HepG2 (cell line): ENCODE results near the gene RASA2. TPM values are rescaled to one million over a fixed set of nuclear protein-coding genes. Genes with fewer than 3 reads are reported as not detected.
A peak's percentile ranks its signal among the peaks of the same experiment; 100 is the strongest.

Experiments used
- DMTF1 ChIP-seq: sonication (generic); formaldehyde crosslinking; IDR thresholded peaks from 2 replicates; pipeline ENCODE4 v1.4.0; 2020; ENCODE audit warnings: mild to moderate bottlenecking, missing genetic modification reagents
- FOXJ3 ChIP-seq: sonication (generic); formaldehyde crosslinking; IDR thresholded peaks from 2 replicates; pipeline ENCODE4 v1.4.0; 2020; ENCODE audit warnings: missing genetic modification reagents, mild to moderate bottlenecking, borderline replicate concordance
- FOXK2 ChIP-seq: fragments of 450-650 bp; IDR thresholded peaks from 2 replicates; pipeline ENCODE4 v1.6.1; 2016
- GATAD1 ChIP-seq: IDR thresholded peaks from 2 replicates; pipeline ENCODE4 v1.6.1; 2016; ENCODE audit warnings: missing genetic modification reagents, missing compliant biosample characterization
- KAT8 ChIP-seq: IDR thresholded peaks from 2 replicates; pipeline ENCODE4 v1.6.1; 2016; ENCODE audit warnings: missing genetic modification reagents, missing compliant biosample characterization
- MED1 ChIP-seq: sonication (generic); formaldehyde crosslinking; IDR thresholded peaks from 2 replicates; pipeline ENCODE4 v1.4.0; 2020; ENCODE audit warnings: missing genetic modification reagents
- MEIS2 ChIP-seq: sonication (generic); formaldehyde crosslinking; IDR thresholded peaks from 2 replicates; pipeline ENCODE4 v1.9.0; 2021; ENCODE audit warnings: mild to moderate bottlenecking, missing genetic modification reagents
- NFKB2 ChIP-seq: sonication (generic); formaldehyde crosslinking; IDR thresholded peaks from 2 replicates; pipeline ENCODE4 v1.4.0; 2020; ENCODE audit warnings: missing genetic modification reagents, borderline replicate concordance
- RFXAP ChIP-seq: sonication (generic); formaldehyde crosslinking; IDR thresholded peaks from 2 replicates; pipeline ENCODE4 v1.4.0; 2020; ENCODE audit warnings: missing genetic modification reagents, borderline replicate concordance
- SAP130 ChIP-seq: IDR thresholded peaks from 2 replicates; pipeline ENCODE4 v1.6.1; 2016; ENCODE audit warnings: low read depth
- TCF7 ChIP-seq: sonication (generic); IDR thresholded peaks from 2 replicates; pipeline ENCODE4 v1.6.1; 2016; ENCODE audit warnings: antibody characterized with exemption, low read depth
- ZBTB7A ChIP-seq: sonication (generic); formaldehyde crosslinking; IDR thresholded peaks from 2 replicates; pipeline ENCODE4 v1.8.0; 2022; ENCODE audit warnings: mild to moderate bottlenecking, missing genetic modification reagents
- ZNF180 ChIP-seq: sonication (generic); formaldehyde crosslinking; IDR thresholded peaks from 2 replicates; pipeline ENCODE4 v1.4.0; 2020; ENCODE audit warnings: low read depth, missing genetic modification reagents, borderline replicate concordance
- ZNF414 ChIP-seq: sonication (generic); formaldehyde crosslinking; IDR thresholded peaks from 2 replicates; pipeline ENCODE4 v1.5.0; 2020; ENCODE audit warnings: missing genetic modification reagents
- ZNF777 ChIP-seq: sonication (generic); formaldehyde crosslinking; IDR thresholded peaks from 2 replicates; pipeline ENCODE4 v1.4.0; 2020; ENCODE audit warnings: missing genetic modification reagents
- polyA plus RNA-seq, 8 experiments: library from polyadenylated mRNA; depleted of rRNA in 3 of 8; stranded (reverse) in 7 of 8; unstranded in 1 of 8; fragments of >200 nt; fragmentation: Illumina TruSeq in 4 of 8; extraction: Trizol in 4 of 8; gene quantifications; 2 replicates each; pipeline versions ENCODE4 v1.2.1 to v1.2.3, GENCODE V29; 2011 to 2016; ENCODE audit warnings: low read depth in 4 of 8, missing spikeins in 1 of 8, mixed read lengths in 1 of 8; ENCODE audit not compliant: insufficient read depth in 1 of 8
- total RNA-seq, 5 experiments: library from RNA; depleted of rRNA; stranded (reverse); fragments of >200 nt; fragmentation: Illumina TruSeq; extraction: Trizol; gene quantifications; 2 replicates each; pipeline ENCODE4 v1.2.3, GENCODE V29; 2016; ENCODE audit warnings: low read depth in 1 of 5
- TF ChIP-seq, protein P1 (sequence below): sonication (generic); formaldehyde crosslinking; conservative IDR thresholded peaks from 2 replicates; pipeline ENCODE4 v1.4.0; 2020; ENCODE audit warnings: mild to moderate bottlenecking, missing genetic modification reagents, moderate library complexity
- TF ChIP-seq, protein P2 (sequence below): sonication (generic); formaldehyde crosslinking; IDR thresholded peaks from 2 replicates; pipeline ENCODE4 v1.4.0; 2020; ENCODE audit warnings: missing genetic modification reagents, borderline replicate concordance
- TF ChIP-seq, protein P3 (sequence below): sonication (generic); formaldehyde crosslinking; IDR thresholded peaks from 2 replicates; pipeline ENCODE4 v1.9.0; 2022; ENCODE audit warnings: low read depth, missing genetic modification reagents

Gene RASA2
- total and polyA plus RNA-seq, 2 of the 13 experiments (the other 11 are each of a cell fraction or from before 2014, with no cell fraction given) = 5.4 to 8.5 TPM

GRCh38 chr3:141487521-141488252 lies 860 bp downstream of the RASA2 start (continued):
- TF ChIP-seq, protein P1, sequence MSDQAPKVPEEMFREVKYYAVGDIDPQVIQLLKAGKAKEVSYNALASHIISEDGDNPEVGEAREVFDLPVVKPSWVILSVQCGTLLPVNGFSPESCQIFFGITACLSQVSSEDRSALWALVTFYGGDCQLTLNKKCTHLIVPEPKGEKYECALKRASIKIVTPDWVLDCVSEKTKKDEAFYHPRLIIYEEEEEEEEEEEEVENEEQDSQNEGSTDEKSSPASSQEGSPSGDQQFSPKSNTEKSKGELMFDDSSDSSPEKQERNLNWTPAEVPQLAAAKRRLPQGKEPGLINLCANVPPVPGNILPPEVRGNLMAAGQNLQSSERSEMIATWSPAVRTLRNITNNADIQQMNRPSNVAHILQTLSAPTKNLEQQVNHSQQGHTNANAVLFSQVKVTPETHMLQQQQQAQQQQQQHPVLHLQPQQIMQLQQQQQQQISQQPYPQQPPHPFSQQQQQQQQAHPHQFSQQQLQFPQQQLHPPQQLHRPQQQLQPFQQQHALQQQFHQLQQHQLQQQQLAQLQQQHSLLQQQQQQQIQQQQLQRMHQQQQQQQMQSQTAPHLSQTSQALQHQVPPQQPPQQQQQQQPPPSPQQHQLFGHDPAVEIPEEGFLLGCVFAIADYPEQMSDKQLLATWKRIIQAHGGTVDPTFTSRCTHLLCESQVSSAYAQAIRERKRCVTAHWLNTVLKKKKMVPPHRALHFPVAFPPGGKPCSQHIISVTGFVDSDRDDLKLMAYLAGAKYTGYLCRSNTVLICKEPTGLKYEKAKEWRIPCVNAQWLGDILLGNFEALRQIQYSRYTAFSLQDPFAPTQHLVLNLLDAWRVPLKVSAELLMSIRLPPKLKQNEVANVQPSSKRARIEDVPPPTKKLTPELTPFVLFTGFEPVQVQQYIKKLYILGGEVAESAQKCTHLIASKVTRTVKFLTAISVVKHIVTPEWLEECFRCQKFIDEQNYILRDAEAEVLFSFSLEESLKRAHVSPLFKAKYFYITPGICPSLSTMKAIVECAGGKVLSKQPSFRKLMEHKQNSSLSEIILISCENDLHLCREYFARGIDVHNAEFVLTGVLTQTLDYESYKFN (CRISPR knock-in tag) = 0 out of 2 replicates have a peak, but pooled peaks have one; percentile 11
- TF ChIP-seq ZNF777 = peak; percentile 88
- TF ChIP-seq DMTF1 (CRISPR knock-in tag) = no peak
- no peak for TF ChIP-seq ZBTB7A (CRISPR knock-in tag)
- 0 out of 2 replicates have a peak, but pooled peaks have one; percentile 39 for TF ChIP-seq FOXJ3 (CRISPR knock-in tag)
- no peak for TF ChIP-seq TCF7
- TF ChIP-seq GATAD1 (CRISPR knock-in tag) = peak; percentile 23; the same call in 1 of the 2 replicates
- TF ChIP-seq MEIS2 (CRISPR knock-in tag) = 0 out of 2 replicates have a peak, but pooled peaks have one; percentile 73
- TF ChIP-seq FOXK2 = no peak
- TF ChIP-seq, protein P2, sequence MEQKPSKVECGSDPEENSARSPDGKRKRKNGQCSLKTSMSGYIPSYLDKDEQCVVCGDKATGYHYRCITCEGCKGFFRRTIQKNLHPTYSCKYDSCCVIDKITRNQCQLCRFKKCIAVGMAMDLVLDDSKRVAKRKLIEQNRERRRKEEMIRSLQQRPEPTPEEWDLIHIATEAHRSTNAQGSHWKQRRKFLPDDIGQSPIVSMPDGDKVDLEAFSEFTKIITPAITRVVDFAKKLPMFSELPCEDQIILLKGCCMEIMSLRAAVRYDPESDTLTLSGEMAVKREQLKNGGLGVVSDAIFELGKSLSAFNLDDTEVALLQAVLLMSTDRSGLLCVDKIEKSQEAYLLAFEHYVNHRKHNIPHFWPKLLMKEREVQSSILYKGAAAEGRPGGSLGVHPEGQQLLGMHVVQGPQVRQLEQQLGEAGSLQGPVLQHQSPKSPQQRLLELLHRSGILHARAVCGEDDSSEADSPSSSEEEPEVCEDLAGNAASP (CRISPR knock-in tag) = 0 out of 2 replicates have a peak, but pooled peaks have one; percentile 26
- TF ChIP-seq KAT8 = no peak
- peak; percentile 68 for TF ChIP-seq MED1 (CRISPR knock-in tag)
- TF ChIP-seq SAP130 (CRISPR knock-in tag) = peak; percentile 71
- TF ChIP-seq, protein P3, sequence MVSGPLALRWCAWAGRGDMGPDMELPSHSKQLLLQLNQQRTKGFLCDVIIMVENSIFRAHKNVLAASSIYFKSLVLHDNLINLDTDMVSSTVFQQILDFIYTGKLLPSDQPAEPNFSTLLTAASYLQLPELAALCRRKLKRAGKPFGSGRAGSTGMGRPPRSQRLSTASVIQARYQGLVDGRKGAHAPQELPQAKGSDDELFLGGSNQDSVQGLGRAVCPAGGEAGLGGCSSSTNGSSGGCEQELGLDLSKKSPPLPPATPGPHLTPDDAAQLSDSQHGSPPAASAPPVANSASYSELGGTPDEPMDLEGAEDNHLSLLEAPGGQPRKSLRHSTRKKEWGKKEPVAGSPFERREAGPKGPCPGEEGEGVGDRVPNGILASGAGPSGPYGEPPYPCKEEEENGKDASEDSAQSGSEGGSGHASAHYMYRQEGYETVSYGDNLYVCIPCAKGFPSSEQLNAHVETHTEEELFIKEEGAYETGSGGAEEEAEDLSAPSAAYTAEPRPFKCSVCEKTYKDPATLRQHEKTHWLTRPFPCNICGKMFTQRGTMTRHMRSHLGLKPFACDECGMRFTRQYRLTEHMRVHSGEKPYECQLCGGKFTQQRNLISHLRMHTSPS (CRISPR knock-in tag) = no peak
- TF ChIP-seq NFKB2 = peak; percentile 69; the same call in 1 of the 2 replicates
- 0 out of 2 replicates have a peak, but pooled peaks have one; percentile 54 for TF ChIP-seq RFXAP
- TF ChIP-seq ZNF180 (CRISPR knock-in tag) = no peak
- TF ChIP-seq ZNF414 (CRISPR knock-in tag) = 0 out of 2 replicates have a peak, but pooled peaks have one; percentile 44
